Fibroblast of villous mesenchyme (primary cell): ENCODE data around the gene PDCD10. TPM values are rescaled to one million over a fixed set of nuclear protein-coding genes. Genes with fewer than 3 reads are reported as not detected.

Experiments used
- DNase-seq: peaks from one replicate; pipeline ENCODE4 v3.0.0-alpha.2; 2010; ENCODE audit warnings: low read depth
- H3K4me3 ChIP-seq: 2 replicates; pipeline ENCODE4 v1.5.1; 2011; ENCODE audit warnings: low read depth, mild to moderate bottlenecking, low read length
- total RNA-seq: library from RNA; depleted of rRNA; stranded (reverse); fragments of >200 nt; gene quantifications from 2 replicates; pipeline ENCODE4 v1.2.3, GENCODE V29; 2012
- TF ChIP-seq, protein P1 (sequence below): IDR thresholded peaks from 2 replicates; pipeline ENCODE4 v1.5.1; 2012; ENCODE audit warnings: low read depth, mild to moderate bottlenecking, low read length; ENCODE audit not compliant: insufficient read depth

PDCD10 gene
- total RNA-seq, 1 donor = 79.9 TPM

- TF ChIP-seq, protein P1, sequence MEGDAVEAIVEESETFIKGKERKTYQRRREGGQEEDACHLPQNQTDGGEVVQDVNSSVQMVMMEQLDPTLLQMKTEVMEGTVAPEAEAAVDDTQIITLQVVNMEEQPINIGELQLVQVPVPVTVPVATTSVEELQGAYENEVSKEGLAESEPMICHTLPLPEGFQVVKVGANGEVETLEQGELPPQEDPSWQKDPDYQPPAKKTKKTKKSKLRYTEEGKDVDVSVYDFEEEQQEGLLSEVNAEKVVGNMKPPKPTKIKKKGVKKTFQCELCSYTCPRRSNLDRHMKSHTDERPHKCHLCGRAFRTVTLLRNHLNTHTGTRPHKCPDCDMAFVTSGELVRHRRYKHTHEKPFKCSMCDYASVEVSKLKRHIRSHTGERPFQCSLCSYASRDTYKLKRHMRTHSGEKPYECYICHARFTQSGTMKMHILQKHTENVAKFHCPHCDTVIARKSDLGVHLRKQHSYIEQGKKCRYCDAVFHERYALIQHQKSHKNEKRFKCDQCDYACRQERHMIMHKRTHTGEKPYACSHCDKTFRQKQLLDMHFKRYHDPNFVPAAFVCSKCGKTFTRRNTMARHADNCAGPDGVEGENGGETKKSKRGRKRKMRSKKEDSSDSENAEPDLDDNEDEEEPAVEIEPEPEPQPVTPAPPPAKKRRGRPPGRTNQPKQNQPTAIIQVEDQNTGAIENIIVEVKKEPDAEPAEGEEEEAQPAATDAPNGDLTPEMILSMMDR = no peak
- H3K4me3 ChIP-seq = no peak overlapping the region
- peak; percentile 48 for DNase-seq
Measured at GRCh38 chr3:167728176-167728575, 6.5 kb downstream of the PDCD10 start.

- TF ChIP-seq, protein P1 = no peak
- DNase-seq = no peak
- no peak overlapping the region for H3K4me3 ChIP-seq
Measured at GRCh38 chr3:167723872-167724271, 10.8 kb downstream of the PDCD10 start.

- TF ChIP-seq, protein P1 = no peak
- H3K4me3 ChIP-seq = no peak overlapping the region
- DNase-seq = no peak
Measured at GRCh38 chr3:167723025-167723512, 11.6 kb downstream of the PDCD10 start.

GRCh38 chr3:167718582-167718981 lies 16.1 kb downstream of the PDCD10 start:
- no peak for DNase-seq
- no peak overlapping the region for H3K4me3 ChIP-seq
- TF ChIP-seq, protein P1 = no peak

DNA sequence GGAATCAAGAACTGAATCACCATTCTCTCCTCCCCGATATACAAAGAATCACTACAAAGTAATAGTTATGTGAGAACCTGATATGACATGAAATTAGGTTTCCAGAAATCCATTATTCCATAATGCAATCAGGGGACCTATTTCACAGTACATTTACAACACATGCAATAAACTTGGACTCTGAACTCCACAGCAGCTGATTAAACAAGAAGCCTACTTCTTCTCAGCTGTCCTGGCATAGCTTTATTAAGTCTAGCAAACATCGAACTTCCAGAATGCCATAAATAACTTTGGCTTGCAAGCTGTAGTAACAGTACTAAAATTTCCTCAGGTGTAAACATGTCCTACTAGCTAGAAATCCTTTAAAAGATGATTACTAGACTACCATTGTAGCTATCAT lies 17.8 kb downstream of the PDCD10 start:
- no peak for DNase-seq
- TF ChIP-seq, protein P1 = no peak
- no peak overlapping the region for H3K4me3 ChIP-seq

GRCh38 chr3:167714871-167715270 lies 19.8 kb downstream of the PDCD10 start:
- H3K4me3 ChIP-seq = no peak overlapping the region
- no peak for DNase-seq
- TF ChIP-seq, protein P1 = no peak

DNA sequence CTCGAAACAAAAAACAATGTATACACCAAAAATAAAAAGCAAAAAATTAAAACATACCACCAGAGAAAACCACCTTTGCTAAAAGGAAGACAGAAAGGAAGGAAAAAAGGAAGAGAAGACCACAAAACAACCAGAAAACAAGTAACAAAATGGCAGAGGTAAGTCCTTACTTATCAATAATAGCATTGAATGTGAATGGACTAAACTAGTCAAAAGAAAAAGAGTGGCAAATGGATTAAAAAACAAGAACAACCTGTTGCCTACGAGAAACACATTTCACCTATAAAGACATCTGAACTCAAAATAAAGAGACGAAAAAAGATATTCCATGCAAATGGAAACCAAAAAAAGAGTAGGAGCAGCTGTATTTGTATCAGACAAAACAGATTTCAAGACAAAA lies 22.2 kb downstream of the PDCD10 start:
- H3K4me3 ChIP-seq = no peak overlapping the region
- TF ChIP-seq, protein P1 = no peak
- no peak for DNase-seq
